GM12892 (cell line): Measurements from ENCODE around the gene NGEF.

Experiments used
- DNase-seq: peaks from one replicate; pipeline ENCODE4 v3.0.0; 2011; ENCODE audit not compliant: insufficient read length
- FAIRE-seq: peaks from 2 replicates; lab custom pipeline; 2011; peaks lifted over from hg19 to GRCh38; lab: Jason Lieb, UNC
- POLR2A ChIP-seq: IDR thresholded peaks from 2 replicates; pipeline ENCODE4 v1.6.1; 2011; ENCODE audit warnings: low read depth, low read length, control low read depth
- POLR2AphosphoS5 ChIP-seq: IDR thresholded peaks from 2 replicates; pipeline ENCODE4 v1.6.1; 2011; ENCODE audit warnings: low read depth, low read length, control low read depth
- TAF1 ChIP-seq: IDR thresholded peaks from 2 replicates; pipeline ENCODE4 v1.6.1; 2011; ENCODE audit warnings: low read depth, mild to moderate bottlenecking, control low read depth, low read length, borderline replicate concordance

The NGEF gene

DNA sequence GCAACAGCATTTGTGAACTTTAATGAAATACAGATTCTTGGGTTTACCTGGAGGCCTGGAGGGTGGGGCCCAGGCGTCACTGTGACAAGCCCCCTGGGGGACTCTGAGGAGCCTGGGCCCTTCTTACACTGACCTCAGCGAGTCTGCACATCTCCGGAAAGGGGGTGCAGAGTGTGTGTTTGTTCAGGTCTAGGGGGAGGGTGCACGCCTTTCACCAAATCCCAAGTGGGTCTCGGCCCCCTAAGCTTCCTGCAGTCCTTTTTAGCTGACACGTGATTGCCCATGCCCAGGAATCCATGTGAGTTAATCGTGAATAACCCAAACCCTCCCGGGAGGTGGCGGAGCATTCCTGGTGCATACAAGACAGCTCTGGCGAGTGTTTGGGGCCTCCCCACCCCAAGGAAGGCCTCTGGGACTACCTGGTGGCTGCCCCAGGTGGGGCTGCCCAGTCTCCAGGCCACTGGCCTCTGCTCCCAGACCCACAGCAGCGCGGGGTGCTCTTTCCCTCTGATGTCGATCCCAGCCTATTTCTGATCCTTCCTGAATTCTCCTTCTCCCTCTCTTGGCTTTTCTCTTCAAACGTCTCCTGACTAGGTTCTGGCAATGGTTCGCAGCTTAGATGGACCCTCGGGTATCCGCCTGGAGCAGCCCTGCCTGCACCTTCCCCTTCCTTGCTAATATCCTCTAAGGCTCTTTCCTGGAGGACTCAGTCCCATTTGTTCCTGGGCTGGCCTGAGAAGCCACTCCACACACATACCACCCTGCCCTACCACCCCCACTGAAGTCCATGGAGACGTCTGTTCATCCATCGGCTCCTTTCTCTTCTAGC is 10.0 kb downstream of the NGEF start:
- DNase-seq (no peak), FAIRE-seq (no peak)
- TF ChIP-seq POLR2AphosphoS5 (no peak), TAF1 (no peak), POLR2A (no peak)

GRCh38 chr2:233000886-233001750 is 11.9 kb downstream of the NGEF start:
- TF ChIP-seq POLR2A, result no peak
- no peak for TF ChIP-seq TAF1
- TF ChIP-seq POLR2AphosphoS5, result no peak
- no peak for DNase-seq
- FAIRE-seq, result no peak

- TF ChIP-seq TAF1, result no peak
- no peak for TF ChIP-seq POLR2A
- no peak for TF ChIP-seq POLR2AphosphoS5
Observed at GRCh38 chr2:232999354-232999753, 13.7 kb downstream of the NGEF start.

GRCh38 chr2:232998666-232998985 is 14.4 kb downstream of the NGEF start:
- FAIRE-seq (no peak), DNase-seq (no peak)
- no peak for TF ChIP-seq POLR2AphosphoS5
- TF ChIP-seq POLR2A, result no peak
- no peak for TF ChIP-seq TAF1

More at GRCh38 chr2:232999354-232999753, 13.7 kb downstream of the NGEF start:
- no peak for DNase-seq
- no peak for FAIRE-seq

DNA sequence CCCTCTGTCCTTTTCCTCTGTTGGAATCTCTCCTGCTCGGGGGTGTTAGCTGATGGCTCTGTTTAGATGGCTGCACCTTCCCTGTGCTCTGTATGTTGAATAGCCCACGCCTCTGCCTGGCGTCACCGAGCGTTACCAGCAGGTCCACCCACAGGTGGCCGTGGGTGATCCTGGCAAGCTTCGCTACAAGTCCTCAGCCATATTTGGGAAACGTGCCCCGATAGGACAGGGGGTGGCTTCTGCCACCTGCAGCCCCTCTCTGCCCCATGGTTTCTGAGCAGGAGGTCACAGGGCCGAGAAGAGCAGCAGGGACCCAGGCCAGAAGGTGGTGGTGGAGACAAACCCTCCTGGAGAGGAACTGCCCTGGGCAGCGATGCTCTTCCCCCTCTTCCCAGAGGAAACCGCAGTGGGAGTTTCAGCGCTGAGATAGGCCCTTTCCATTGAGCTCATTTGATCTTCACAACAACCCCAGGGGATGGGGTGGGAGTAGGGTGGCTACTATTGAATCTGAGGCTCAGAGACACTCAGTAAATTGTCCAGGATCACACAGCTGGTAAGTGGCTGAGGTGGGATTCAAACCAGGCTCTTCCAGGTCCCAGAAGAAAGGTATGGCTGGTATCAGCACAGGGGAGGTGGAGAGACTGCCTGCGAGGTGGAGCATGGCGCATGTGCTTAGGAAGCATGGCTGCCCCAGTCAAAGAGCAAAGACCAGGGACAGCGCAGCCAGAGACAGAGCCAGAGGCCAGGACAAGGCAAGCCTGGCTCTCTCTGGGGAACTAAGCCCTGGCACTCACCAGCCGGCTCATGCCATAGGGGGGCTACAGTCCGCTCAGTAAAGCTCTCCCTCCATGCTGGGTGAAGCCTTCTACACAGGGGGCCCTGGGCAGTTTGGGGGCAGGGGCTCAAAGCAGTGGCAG is 15.0 kb downstream of the NGEF start:
- FAIRE-seq, result no peak
- DNase-seq, result no peak
- TF ChIP-seq POLR2AphosphoS5 (no peak), TAF1 (no peak), POLR2A (no peak)

DNA sequence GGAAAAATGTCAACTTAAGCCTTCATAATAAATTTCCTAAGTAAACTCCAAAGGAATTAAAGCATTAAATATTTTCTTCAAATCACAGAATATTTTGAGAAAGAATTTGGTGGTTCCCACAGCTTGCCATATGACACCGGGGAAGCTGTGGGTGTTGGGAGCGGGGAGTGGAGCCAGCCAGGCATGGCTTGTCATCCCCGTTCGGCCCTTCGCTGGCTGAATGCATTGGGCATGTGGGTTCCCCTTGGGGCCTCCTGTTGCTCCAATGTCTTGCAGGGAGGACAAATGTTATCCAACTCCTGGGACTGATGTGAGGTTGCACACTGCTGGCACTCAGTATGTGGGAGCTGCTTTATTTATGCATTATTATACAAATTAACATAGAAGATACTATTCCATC is 18.6 kb downstream of the NGEF start:
- TF ChIP-seq POLR2AphosphoS5 (no peak), POLR2A (no peak), TAF1 (no peak)
- no peak for FAIRE-seq
- DNase-seq, result no peak

DNA sequence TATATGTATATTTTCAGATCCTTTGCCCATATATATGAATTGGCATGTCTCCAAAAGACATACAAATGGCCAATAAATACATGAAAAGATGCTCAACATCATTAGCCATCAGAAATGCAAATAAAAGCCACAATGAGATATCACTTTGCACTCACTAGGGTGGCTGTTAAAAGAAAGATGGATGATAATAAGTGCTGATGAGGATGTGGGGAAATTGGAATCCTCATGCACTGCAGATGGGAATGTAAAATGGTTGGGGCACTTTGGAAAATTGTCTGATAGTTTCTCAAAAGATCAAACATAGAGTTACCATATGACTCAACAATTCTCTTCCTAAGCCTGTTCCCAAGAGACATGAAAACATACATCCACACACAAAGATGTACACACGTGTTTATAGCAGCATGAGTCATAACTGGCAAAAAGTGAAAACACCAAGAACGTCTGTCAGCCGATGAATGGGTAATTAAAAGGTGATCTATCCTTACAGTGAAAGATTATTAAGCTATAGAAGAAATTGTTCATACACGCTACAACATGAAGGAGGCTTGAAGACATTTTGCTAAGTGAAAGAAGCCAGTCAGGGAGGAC is 19.7 kb downstream of the NGEF start:
- TF ChIP-seq POLR2A (no peak), POLR2AphosphoS5 (no peak), TAF1 (no peak)
- DNase-seq, result no peak
- no peak for FAIRE-seq

DNA sequence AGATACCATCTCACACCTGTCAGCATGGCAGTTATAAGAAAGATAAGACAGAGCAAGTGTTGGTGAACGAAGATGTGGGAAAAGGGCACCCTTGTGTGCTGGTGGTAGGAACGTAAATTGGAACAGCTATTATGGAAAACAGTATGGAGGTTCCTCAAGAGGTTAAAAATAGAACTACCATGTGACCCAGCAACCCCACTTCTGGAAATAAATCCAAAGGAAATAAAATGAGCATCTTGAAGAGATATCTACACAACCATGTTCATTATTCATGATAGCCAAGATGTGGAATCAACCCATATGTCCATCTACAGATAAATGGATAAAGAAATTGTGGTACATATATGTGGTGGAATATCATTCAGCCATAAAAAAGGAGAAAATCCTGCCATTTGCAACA is 26.9 kb downstream of the NGEF start:
- no peak for DNase-seq
- no peak for FAIRE-seq
- no peak for TF ChIP-seq TAF1
- TF ChIP-seq POLR2AphosphoS5, result no peak
- no peak for TF ChIP-seq POLR2A

DNA sequence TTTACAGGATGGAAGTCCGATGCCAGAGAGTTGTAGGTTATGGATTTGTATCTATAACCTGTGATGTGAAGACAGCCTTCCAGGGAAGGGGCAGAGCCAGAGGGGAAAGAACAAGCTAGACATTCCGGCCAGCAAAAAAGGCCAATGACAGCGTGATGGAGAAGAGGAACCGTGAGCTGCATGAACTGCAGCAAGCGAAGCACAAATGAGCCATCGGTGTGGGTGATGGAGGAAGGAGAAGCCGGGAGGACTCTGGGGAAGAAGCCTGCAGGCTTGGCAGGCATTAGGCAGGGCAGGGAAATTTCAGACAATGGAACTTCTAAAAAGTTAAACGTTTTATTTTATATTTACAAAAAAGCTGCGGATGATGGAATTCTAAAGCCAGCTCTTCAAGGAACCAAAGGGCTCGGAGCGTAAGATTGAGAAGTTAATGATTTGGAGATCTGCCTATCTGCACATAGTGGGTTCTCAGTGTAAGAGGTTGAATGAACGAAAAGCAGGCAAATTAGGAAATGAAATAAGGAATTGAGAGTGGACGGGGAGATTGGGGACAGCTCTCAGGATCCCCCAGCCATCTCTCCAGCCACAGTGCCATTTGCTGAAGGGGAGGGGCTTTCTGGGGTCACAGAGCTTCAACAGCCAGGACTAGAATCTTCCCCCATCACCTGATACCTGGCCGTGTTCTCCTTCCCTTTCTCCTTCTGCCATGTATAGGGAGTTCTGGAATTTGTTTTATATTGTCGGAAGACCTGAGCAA is 28.4 kb downstream of the NGEF start:
- TF ChIP-seq POLR2A (no peak), TAF1 (no peak), POLR2AphosphoS5 (no peak)
- FAIRE-seq (no peak), DNase-seq (no peak)

DNA sequence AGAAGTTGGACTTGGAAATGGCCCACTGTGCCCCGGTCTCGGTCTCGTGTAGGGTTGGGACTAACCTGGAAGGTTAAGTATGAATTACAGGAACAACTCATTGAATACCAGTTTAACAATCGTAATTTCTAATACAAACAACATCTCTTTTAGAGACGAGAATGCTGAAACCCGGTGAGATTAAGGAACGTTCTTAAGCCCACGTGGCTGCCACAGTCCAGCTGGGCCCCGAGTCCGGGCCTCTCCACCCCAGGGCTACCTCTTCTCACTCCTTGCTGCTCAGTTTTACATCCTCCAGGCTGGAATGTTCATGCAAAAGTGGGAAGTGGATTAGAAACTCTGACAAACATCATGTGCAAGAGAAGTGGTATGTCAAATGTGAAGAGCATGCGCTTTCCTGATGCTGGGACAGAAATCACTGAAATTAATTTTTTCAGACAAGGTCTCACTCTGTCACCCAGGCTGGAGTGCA is 29.4 kb downstream of the NGEF start:
- DNase-seq, result no peak
- FAIRE-seq, result no peak
- TF ChIP-seq POLR2AphosphoS5, result no peak
- TF ChIP-seq POLR2A, result no peak
- TF ChIP-seq TAF1, result no peak
